CD4-positive, alpha-beta T cell (primary cell): ENCODE data around the gene SUPT3H. TPM values are rescaled to one million over a fixed set of nuclear protein-coding genes. Genes with fewer than 3 reads are reported as not detected.
A peak's percentile ranks its signal among the peaks of the same experiment; 100 is the strongest.

Source experiments
- ATAC-seq: fragments of 200-7000 bp; cut with Tn5 transposase; one replicate; pipeline ENCODE4 v1.10.0; 2022; ENCODE audit warnings: mild to moderate bottlenecking; ENCODE audit not compliant: poor library complexity
- CTCF ChIA-PET: fragments of 350-600 bp; sonication (Branson Sonifier 250); formaldehyde crosslinking; loops from one replicate; lab custom pipeline; 2021; ENCODE audit warnings: antibody characterized with exemption, inconsistent platforms; lab: Charles Lee
- POLR2A ChIA-PET: fragments of 350-600 bp; sonication (Branson Sonifier 250); formaldehyde crosslinking; loops from one replicate; lab custom pipeline; 2021; ENCODE audit warnings: antibody characterized with exemption, inconsistent platforms; lab: Charles Lee
- DNase-seq, 14 experiments: peaks; one replicate each; pipeline ENCODE4 v3.0.0-alpha.2; 2013 to 2020; ENCODE audit warnings: mixed read lengths in 2 of 14
- H3K27ac ChIP-seq, 2 donors: one replicate each; pipeline versions ENCODE4 v1.5.1 to v1.7.0; 2013; ENCODE audit warnings: low read length in 2 of 2, low read depth in 1 of 2, mild to moderate bottlenecking in 1 of 2
- H3K27me3 ChIP-seq, 2 experiments: 1 replicate in 1 of 2; 2 replicates in 1 of 2; pipeline versions ENCODE4 v1.6.1 to v1.7.0; 2013; ENCODE audit warnings: low read length in 2 of 2, control low read depth in 1 of 2, mild to moderate bottlenecking in 1 of 2, moderate library complexity in 1 of 2; ENCODE audit not compliant: insufficient read depth in 2 of 2, control insufficient read depth in 1 of 2
- H3K36me3 ChIP-seq: one replicate; pipeline ENCODE4 v1.6.1; 2013; ENCODE audit warnings: low read length, control low read depth; ENCODE audit not compliant: insufficient read depth
- H3K4me1 ChIP-seq: one replicate; pipeline ENCODE4 v1.6.1; 2013; ENCODE audit warnings: low read length, control low read depth; ENCODE audit not compliant: insufficient read depth
- H3K4me3 ChIP-seq: one replicate; pipeline ENCODE4 v1.5.1; 2013; ENCODE audit warnings: mild to moderate bottlenecking, low read length, moderate library complexity
- H3K9me3 ChIP-seq, 2 experiments: 1 replicate in 1 of 2; 2 replicates in 1 of 2; pipeline versions ENCODE4 v1.6.1 to v1.7.0; 2013; ENCODE audit warnings: low read length in 2 of 2, mild to moderate bottlenecking in 2 of 2, control low read depth in 1 of 2, moderate library complexity in 1 of 2; ENCODE audit not compliant: control insufficient read depth in 1 of 2, insufficient read depth in 1 of 2
- H3K27ac Mint-ChIP-seq: one replicate; pipeline ENCODE4 v1.8.0; 2020; ENCODE audit warnings: mixed read lengths
- H3K27me3 Mint-ChIP-seq: one replicate; pipeline ENCODE4 v1.8.0; 2021; ENCODE audit warnings: mixed read lengths
- H3K36me3 Mint-ChIP-seq: one replicate; pipeline ENCODE4 v1.8.0; 2021; ENCODE audit warnings: low read depth, mixed read lengths
- H3K4me1 Mint-ChIP-seq: one replicate; pipeline ENCODE4 v1.8.0; 2021; ENCODE audit warnings: low read depth, mixed read lengths
- H3K4me3 Mint-ChIP-seq: one replicate; pipeline ENCODE4 v1.8.0; 2020; ENCODE audit warnings: mild to moderate bottlenecking, mixed read lengths
- H3K9me3 Mint-ChIP-seq: one replicate; pipeline ENCODE4 v1.8.0; 2020; ENCODE audit warnings: mixed read lengths
- intact Hi-C, 2 experiments: fragments of 100-400 bp; cut with DNase I in 1 of 2; cut with micrococcal nuclease in 1 of 2; formaldehyde crosslinking; loops; one replicate each; pipeline versions ENCODE4 v1.15.1 to v1.9.0; 2023 to 2025; cut with DNase I, micrococcal nuclease
- total RNA-seq, 174 experiments: library from RNA in 2 of 174; stranded (reverse) in 2 of 174; gene quantifications; one replicate each; pipeline ENCODE4 v1.2.3 and lab custom pipeline; 2021 to 2026
- TF ChIP-seq, protein P1 (sequence below): fragments of 200-600 bp; IDR thresholded peaks from one replicate; pipeline ENCODE4 v1.8.0; 2022; ENCODE audit warnings: antibody characterized with exemption, mild to moderate bottlenecking

The SUPT3H gene
- total RNA-seq, 2 experiments from 2014 or later, result 8.9 to 10.5 TPM

GRCh38 chr6:45032426-45032825 lies 345.3 kb downstream of the SUPT3H start:
- no peaks in the 10 kb centered on the region for H3K4me1 ChIP-seq
- H3K4me3 ChIP-seq, result no peak overlapping the region
- H3K4me3 Mint-ChIP-seq, result no peak overlapping the region
- no peaks in the 10 kb centered on the region for H3K4me1 Mint-ChIP-seq
- peaks cover 0 to under 1% of the 10 kb centered on the region in 2 experiments for H3K9me3 ChIP-seq
- TF ChIP-seq, protein P1, sequence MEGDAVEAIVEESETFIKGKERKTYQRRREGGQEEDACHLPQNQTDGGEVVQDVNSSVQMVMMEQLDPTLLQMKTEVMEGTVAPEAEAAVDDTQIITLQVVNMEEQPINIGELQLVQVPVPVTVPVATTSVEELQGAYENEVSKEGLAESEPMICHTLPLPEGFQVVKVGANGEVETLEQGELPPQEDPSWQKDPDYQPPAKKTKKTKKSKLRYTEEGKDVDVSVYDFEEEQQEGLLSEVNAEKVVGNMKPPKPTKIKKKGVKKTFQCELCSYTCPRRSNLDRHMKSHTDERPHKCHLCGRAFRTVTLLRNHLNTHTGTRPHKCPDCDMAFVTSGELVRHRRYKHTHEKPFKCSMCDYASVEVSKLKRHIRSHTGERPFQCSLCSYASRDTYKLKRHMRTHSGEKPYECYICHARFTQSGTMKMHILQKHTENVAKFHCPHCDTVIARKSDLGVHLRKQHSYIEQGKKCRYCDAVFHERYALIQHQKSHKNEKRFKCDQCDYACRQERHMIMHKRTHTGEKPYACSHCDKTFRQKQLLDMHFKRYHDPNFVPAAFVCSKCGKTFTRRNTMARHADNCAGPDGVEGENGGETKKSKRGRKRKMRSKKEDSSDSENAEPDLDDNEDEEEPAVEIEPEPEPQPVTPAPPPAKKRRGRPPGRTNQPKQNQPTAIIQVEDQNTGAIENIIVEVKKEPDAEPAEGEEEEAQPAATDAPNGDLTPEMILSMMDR, result no peak
- H3K27me3 ChIP-seq, result no peaks in the 10 kb centered on the region
- ChIA-PET POLR2A (no interaction called here), CTCF (interaction anchor here (0.6 kb wide), 1 partner anchor 11 kb away, joined by 4 read pairs; no protein-coding TSS in a partner anchor)
- no peaks in the 10 kb centered on the region for H3K27me3 Mint-ChIP-seq
- H3K9me3 Mint-ChIP-seq, result no peaks in the 10 kb centered on the region
- peaks cover 11% of the 10 kb centered on the region for H3K36me3 Mint-ChIP-seq
- no peak overlapping the region for H3K27ac Mint-ChIP-seq
- H3K36me3 ChIP-seq, result no peaks in the 10 kb centered on the region
- no peak for ATAC-seq
- intact Hi-C loops, result no loop called here
- no peak for DNase-seq
- H3K27ac ChIP-seq, result no peak overlapping the region

GRCh38 chr6:45031601-45032000 lies 346.1 kb downstream of the SUPT3H start:
- intact Hi-C loops, result no loop called here
- POLR2A ChIA-PET, result no interaction called here
- Mint-ChIP-seq H3K27ac (no peak overlapping the region), H3K36me3 (peaks cover 14% of the 10 kb centered on the region), H3K4me3 (no peak overlapping the region), H3K9me3 (peaks cover 3% of the 10 kb centered on the region), H3K4me1 (no peaks in the 10 kb centered on the region), H3K27me3 (no peaks in the 10 kb centered on the region)
- Histone ChIP-seq H3K4me1 (no peaks in the 10 kb centered on the region), H3K4me3 (no peak overlapping the region), H3K27me3 (no peaks in the 10 kb centered on the region), H3K36me3 (no peaks in the 10 kb centered on the region), H3K27ac (no peak overlapping the region), H3K9me3 (peaks cover 3 to 6% of the 10 kb centered on the region in 2 experiments)
- CTCF ChIA-PET, result no interaction called here
- DNase-seq (peak in 3 of 14 experiments; percentile 11 to 54 (median 37)), ATAC-seq (no peak)
- TF ChIP-seq, protein P1, result no peak

DNA sequence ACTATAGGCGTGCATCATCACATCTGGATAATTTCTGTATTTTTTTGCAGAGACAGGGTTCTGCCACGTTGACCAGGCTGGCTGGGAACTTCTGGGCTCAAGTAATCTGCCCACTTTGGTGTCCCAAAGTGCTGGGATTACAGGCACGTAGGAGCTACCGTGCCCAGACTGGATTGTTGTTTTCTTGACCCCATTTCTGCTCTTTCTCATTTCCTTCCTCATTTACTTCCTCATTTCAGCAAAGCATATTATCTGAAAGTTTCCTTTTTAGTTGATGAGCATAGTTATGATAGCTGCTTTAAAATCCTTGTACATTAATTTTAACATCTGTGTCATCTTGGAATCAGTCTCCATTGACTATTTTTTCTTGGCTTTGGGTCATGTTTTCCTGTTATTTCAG lies 350.6 kb downstream of the SUPT3H start:
- no peak for ATAC-seq
- no peak overlapping the region for H3K27ac ChIP-seq

More for the DNA sequence above, 350.6 kb downstream of the SUPT3H start:
- no peaks in the 10 kb centered on the region for H3K27me3 ChIP-seq
- H3K36me3 ChIP-seq, result no peaks in the 10 kb centered on the region
- TF ChIP-seq, protein P1, result no peak
- H3K4me3 Mint-ChIP-seq, result no peak overlapping the region
- peaks cover 6 to 7% of the 10 kb centered on the region in 2 experiments for H3K9me3 ChIP-seq
- no peaks in the 10 kb centered on the region for H3K4me1 ChIP-seq
- ChIA-PET POLR2A (no interaction called here), CTCF (no interaction called here)
- H3K4me3 ChIP-seq, result no peak overlapping the region
- intact Hi-C loops, result no loop called here
- H3K4me1 Mint-ChIP-seq, result peaks cover 7% of the 10 kb centered on the region
- no peaks in the 10 kb centered on the region for H3K27me3 Mint-ChIP-seq
- DNase-seq, result no peak
- H3K36me3 Mint-ChIP-seq, result peaks cover 14% of the 10 kb centered on the region
- no peak overlapping the region for H3K27ac Mint-ChIP-seq
- peaks cover 5% of the 10 kb centered on the region for H3K9me3 Mint-ChIP-seq
